HEK293 (cell line): ENCODE data around the gene INPP4B.

Experiments used
- CTCF ChIA-PET: fragments of 350-600 bp; formaldehyde crosslinking; extraction: SDS; loops from one replicate; lab custom pipeline; 2021; ENCODE audit warnings: antibody characterized with exemption; lab: Yijun Ruan, JAX
- POLR2A ChIA-PET: fragments of 300-600 bp; formaldehyde crosslinking; extraction: SDS; loops from one replicate; lab custom pipeline; 2020; ENCODE audit warnings: antibody characterized with exemption, inconsistent platforms; lab: Yijun Ruan, JAX
- H3K27ac ChIP-seq: fragments of 200-500 bp; sonication (Bioruptor generic); 2 replicates; pipeline ENCODE4 v1.5.1; 2014; ENCODE audit warnings: low read depth, low read length, control low read depth, inconsistent platforms; ENCODE audit errors: extremely low read depth
- H3K36me3 ChIP-seq, 2 experiments: fragments of 200-500 bp in 1 of 2; sonication (Bioruptor generic) in 1 of 2; 1 replicate in 1 of 2; 2 replicates in 1 of 2; pipeline ENCODE4 v1.5.1; 2014 to 2017; ENCODE audit warnings: inconsistent platforms in 2 of 2, low read length in 2 of 2; ENCODE audit not compliant: control insufficient read depth in 2 of 2, insufficient read depth in 1 of 2
- H3K4me1 ChIP-seq: fragments of 200-500 bp; sonication (Bioruptor generic); 2 replicates; pipeline ENCODE4 v1.5.1; 2014; ENCODE audit warnings: mild to moderate bottlenecking, low read length, inconsistent platforms; ENCODE audit not compliant: control insufficient read depth, insufficient read depth
- H3K4me3 ChIP-seq: 2 replicates; pipeline ENCODE4 v1.5.1; 2011; ENCODE audit warnings: low read depth, mild to moderate bottlenecking, control low read depth, low read length, moderate library complexity
- H3K9me3 ChIP-seq: fragments of 200-500 bp; sonication (Bioruptor generic); 2 replicates; pipeline ENCODE4 v1.5.1; 2014; ENCODE audit warnings: low read depth, low read length, inconsistent platforms; ENCODE audit not compliant: control insufficient read depth, insufficient read depth
- BCL11A ChIP-seq: fragments of 450-650 bp; formaldehyde crosslinking; IDR thresholded peaks from 2 replicates; pipeline ENCODE4 v1.5.1; 2016; ENCODE audit warnings: low read depth, missing biosample characterization, missing genetic modification characterization
- EGR2 ChIP-seq: fragments of 450-650 bp; formaldehyde crosslinking; IDR thresholded peaks from 2 replicates; pipeline ENCODE4 v1.5.1; 2016; ENCODE audit warnings: low read depth, missing biosample characterization, missing genetic modification characterization
- SCRT2 ChIP-seq: fragments of 450-650 bp; formaldehyde crosslinking; IDR thresholded peaks from 2 replicates; pipeline ENCODE4 v1.5.1; 2016; ENCODE audit warnings: missing biosample characterization, missing genetic modification characterization
- SP7 ChIP-seq: fragments of 450-650 bp; formaldehyde crosslinking; IDR thresholded peaks from 2 replicates; pipeline ENCODE4 v1.5.1; 2016; ENCODE audit warnings: missing biosample characterization, missing genetic modification characterization
- YY2 ChIP-seq: fragments of 450-650 bp; formaldehyde crosslinking; IDR thresholded peaks from 2 replicates; pipeline ENCODE4 v1.5.1; 2016; ENCODE audit warnings: missing biosample characterization, missing genetic modification characterization
- ZNF10 ChIP-seq: fragments of 450-650 bp; formaldehyde crosslinking; IDR thresholded peaks from 2 replicates; pipeline ENCODE4 v1.5.1; 2017; ENCODE audit warnings: missing biosample characterization, missing genetic modification characterization
- ZNF214 ChIP-seq: fragments of 450-650 bp; formaldehyde crosslinking; IDR thresholded peaks from 2 replicates; pipeline ENCODE4 v1.5.1; 2017; ENCODE audit warnings: missing biosample characterization, mild to moderate bottlenecking, missing genetic modification characterization, borderline replicate concordance
- ZNF248 ChIP-seq: fragments of 450-650 bp; formaldehyde crosslinking; IDR thresholded peaks from 2 replicates; pipeline ENCODE4 v1.5.1; 2017; ENCODE audit warnings: missing biosample characterization, missing genetic modification characterization
- ZNF423 ChIP-seq: fragments of 450-650 bp; formaldehyde crosslinking; IDR thresholded peaks from 2 replicates; pipeline ENCODE4 v1.5.1; 2016; ENCODE audit warnings: missing biosample characterization, missing genetic modification characterization
- ZNF510 ChIP-seq: fragments of 450-650 bp; formaldehyde crosslinking; IDR thresholded peaks from 2 replicates; pipeline ENCODE4 v1.5.1; 2018; ENCODE audit warnings: mild to moderate bottlenecking, missing genetic modification characterization, missing biosample characterization; ENCODE audit not compliant: insufficient replicate concordance
- ZNF555 ChIP-seq: fragments of 450-650 bp; formaldehyde crosslinking; conservative IDR thresholded peaks from 2 replicates; pipeline ENCODE4 v1.5.1; 2017; ENCODE audit warnings: missing biosample characterization, mild to moderate bottlenecking, missing genetic modification characterization, inconsistent platforms
- ZNF624 ChIP-seq: fragments of 450-650 bp; formaldehyde crosslinking; IDR thresholded peaks from 2 replicates; pipeline ENCODE4 v1.5.1; 2017; ENCODE audit warnings: missing biosample characterization, missing genetic modification characterization
- ZNF747 ChIP-seq: fragments of 450-650 bp; formaldehyde crosslinking; IDR thresholded peaks from 2 replicates; pipeline ENCODE4 v1.5.1; 2016; ENCODE audit warnings: missing biosample characterization, missing genetic modification characterization
- ZXDB ChIP-seq: fragments of 450-650 bp; formaldehyde crosslinking; IDR thresholded peaks from 2 replicates; pipeline ENCODE4 v1.5.1; 2016; ENCODE audit warnings: missing biosample characterization, missing genetic modification characterization
- TF ChIP-seq, protein P1 (sequence below): fragments of 450-650 bp; formaldehyde crosslinking; IDR thresholded peaks from 2 replicates; pipeline ENCODE4 v1.5.1; 2016; ENCODE audit warnings: missing biosample characterization, missing genetic modification characterization, borderline replicate concordance
- TF ChIP-seq, protein P2 (sequence below): fragments of 450-650 bp; formaldehyde crosslinking; IDR thresholded peaks from 2 replicates; pipeline ENCODE4; 2016; ENCODE audit warnings: missing biosample characterization, missing genetic modification characterization
- TF ChIP-seq, protein P3 (sequence below): fragments of 450-650 bp; formaldehyde crosslinking; IDR thresholded peaks from 2 replicates; pipeline ENCODE4 v1.5.1; 2017; ENCODE audit warnings: missing biosample characterization, missing genetic modification characterization
- TF ChIP-seq, protein P4 (sequence below): fragments of 450-650 bp; formaldehyde crosslinking; IDR thresholded peaks from 2 replicates; pipeline ENCODE4 v1.5.1; 2016; ENCODE audit warnings: missing biosample characterization, missing genetic modification characterization
- TF ChIP-seq, protein P5 (sequence below): fragments of 450-650 bp; IDR thresholded peaks from 2 replicates; pipeline ENCODE4 v1.5.1; 2018; ENCODE audit warnings: missing biosample characterization, missing genetic modification characterization

Gene INPP4B

DNA sequence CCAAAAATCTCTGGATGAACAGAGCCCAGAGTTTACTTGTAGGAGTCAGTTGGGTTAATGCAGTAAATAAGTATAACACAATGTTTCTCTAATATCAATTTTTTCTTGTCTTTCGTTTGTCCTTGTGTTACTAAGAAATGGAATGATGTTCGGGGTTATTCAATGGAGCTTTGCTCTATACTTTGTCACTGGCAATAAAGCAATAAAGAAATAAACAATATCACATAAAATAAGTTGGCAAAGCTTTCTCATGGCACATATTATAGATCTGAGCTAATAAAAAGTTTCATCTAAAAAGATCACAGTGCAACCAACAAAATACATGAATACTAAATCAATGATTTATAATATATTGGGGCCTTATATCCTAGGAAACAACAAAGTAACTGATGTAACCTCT is 32.7 kb downstream of the INPP4B start:
- Histone ChIP-seq H3K4me3 (no peak overlapping the region), H3K4me1 (peaks cover 13% of the 10 kb centered on the region), H3K9me3 (no peaks in the 10 kb centered on the region), H3K27ac (no peak overlapping the region), H3K36me3 (no peaks in the 10 kb centered on the region)
- POLR2A ChIA-PET, result no interaction called here
- TF ChIP-seq, protein P1, sequence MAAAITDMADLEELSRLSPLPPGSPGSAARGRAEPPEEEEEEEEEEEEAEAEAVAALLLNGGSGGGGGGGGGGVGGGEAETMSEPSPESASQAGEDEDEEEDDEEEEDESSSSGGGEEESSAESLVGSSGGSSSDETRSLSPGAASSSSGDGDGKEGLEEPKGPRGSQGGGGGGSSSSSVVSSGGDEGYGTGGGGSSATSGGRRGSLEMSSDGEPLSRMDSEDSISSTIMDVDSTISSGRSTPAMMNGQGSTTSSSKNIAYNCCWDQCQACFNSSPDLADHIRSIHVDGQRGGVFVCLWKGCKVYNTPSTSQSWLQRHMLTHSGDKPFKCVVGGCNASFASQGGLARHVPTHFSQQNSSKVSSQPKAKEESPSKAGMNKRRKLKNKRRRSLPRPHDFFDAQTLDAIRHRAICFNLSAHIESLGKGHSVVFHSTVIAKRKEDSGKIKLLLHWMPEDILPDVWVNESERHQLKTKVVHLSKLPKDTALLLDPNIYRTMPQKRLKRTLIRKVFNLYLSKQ (tag by site-specific recombination), result no peak
- TF ChIP-seq ZNF248 (no peak), ZNF624 (tag by site-specific recombination) (no peak), BCL11A (no peak), ZNF510 (no peak), ZNF747 (tag by site-specific recombination) (no peak), YY2 (tag by site-specific recombination) (no peak), ZNF10 (tag by site-specific recombination) (no peak), ZXDB (tag by site-specific recombination) (no peak), SCRT2 (no peak), SP7 (tag by site-specific recombination) (no peak)
- TF ChIP-seq, protein P2, sequence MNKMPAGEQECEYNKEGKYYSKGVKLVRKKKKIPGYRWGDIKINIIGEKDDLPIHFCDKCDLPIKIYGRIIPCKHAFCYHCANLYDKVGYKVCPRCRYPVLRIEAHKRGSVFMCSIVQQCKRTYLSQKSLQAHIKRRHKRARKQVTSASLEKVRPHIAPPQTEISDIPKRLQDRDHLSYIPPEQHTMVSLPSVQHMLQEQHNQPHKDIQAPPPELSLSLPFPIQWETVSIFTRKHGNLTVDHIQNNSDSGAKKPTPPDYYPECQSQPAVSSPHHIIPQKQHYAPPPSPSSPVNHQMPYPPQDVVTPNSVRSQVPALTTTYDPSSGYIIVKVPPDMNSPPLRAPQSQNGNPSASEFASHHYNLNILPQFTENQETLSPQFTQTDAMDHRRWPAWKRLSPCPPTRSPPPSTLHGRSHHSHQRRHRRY (tag by site-specific recombination), result no peak
- TF ChIP-seq, protein P3, sequence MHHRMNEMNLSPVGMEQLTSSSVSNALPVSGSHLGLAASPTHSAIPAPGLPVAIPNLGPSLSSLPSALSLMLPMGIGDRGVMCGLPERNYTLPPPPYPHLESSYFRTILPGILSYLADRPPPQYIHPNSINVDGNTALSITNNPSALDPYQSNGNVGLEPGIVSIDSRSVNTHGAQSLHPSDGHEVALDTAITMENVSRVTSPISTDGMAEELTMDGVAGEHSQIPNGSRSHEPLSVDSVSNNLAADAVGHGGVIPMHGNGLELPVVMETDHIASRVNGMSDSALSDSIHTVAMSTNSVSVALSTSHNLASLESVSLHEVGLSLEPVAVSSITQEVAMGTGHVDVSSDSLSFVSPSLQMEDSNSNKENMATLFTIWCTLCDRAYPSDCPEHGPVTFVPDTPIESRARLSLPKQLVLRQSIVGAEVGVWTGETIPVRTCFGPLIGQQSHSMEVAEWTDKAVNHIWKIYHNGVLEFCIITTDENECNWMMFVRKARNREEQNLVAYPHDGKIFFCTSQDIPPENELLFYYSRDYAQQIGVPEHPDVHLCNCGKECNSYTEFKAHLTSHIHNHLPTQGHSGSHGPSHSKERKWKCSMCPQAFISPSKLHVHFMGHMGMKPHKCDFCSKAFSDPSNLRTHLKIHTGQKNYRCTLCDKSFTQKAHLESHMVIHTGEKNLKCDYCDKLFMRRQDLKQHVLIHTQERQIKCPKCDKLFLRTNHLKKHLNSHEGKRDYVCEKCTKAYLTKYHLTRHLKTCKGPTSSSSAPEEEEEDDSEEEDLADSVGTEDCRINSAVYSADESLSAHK (tag by site-specific recombination), result no peak
- TF ChIP-seq, protein P4, sequence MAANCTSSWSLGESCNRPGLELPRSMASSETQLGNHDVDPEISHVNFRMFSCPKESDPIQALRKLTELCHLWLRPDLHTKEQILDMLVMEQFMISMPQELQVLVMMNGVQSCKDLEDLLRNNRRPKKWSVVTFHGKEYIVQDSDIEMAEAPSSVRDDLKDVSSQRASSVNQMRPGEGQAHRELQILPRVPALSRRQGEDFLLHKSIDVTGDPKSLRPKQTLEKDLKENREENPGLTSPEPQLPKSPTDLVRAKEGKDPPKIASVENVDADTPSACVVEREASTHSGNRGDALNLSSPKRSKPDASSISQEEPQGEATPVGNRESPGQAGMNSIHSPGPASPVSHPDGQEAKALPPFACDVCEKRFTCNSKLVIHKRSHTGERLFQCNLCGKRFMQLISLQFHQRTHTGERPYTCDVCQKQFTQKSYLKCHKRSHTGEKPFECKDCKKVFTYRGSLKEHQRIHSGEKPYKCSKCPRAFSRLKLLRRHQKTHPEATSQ (tag by site-specific recombination), result no peak
- TF ChIP-seq, protein P5, sequence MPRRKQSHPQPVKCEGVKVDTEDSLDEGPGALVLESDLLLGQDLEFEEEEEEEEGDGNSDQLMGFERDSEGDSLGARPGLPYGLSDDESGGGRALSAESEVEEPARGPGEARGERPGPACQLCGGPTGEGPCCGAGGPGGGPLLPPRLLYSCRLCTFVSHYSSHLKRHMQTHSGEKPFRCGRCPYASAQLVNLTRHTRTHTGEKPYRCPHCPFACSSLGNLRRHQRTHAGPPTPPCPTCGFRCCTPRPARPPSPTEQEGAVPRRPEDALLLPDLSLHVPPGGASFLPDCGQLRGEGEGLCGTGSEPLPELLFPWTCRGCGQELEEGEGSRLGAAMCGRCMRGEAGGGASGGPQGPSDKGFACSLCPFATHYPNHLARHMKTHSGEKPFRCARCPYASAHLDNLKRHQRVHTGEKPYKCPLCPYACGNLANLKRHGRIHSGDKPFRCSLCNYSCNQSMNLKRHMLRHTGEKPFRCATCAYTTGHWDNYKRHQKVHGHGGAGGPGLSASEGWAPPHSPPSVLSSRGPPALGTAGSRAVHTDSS (tag by site-specific recombination), result no peak
- CTCF ChIA-PET, result no interaction called here

DNA sequence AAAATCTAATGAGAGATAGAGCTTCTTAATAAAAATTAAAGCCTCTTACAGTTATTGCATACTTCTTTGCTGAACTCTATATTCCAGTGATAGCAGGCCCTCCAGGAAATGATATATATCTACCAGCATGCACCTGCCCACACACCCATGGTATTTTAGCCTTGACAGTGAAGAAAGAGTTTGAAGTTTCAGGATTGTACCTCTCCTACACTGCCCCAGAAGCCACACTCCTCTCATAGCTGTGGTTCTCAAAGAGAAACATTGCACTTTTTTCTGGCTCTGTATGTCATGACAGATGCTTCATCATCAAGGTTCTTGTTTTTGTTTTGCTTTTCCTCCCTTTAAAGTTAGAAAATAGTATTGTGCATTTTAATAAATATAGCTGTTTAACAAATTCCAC is 34.0 kb downstream of the INPP4B start:
- Histone ChIP-seq H3K9me3 (no peaks in the 10 kb centered on the region), H3K4me1 (peaks cover 9% of the 10 kb centered on the region), H3K27ac (no peak overlapping the region), H3K36me3 (no peaks in the 10 kb centered on the region), H3K4me3 (no peak overlapping the region)
- CTCF ChIA-PET, result no interaction called here
- POLR2A ChIA-PET, result no interaction called here
- no peak for TF ChIP-seq ZNF555 (tag by site-specific recombination)
- TF ChIP-seq ZNF423, result no peak
- TF ChIP-seq ZNF214 (tag by site-specific recombination), result no peak
- TF ChIP-seq EGR2, result no peak
